Tibial artery (tissue), 4 donors: ENCODE measurements around the gene MAGI2.

Source experiments
- DNase-seq, 2 donors: peaks; one replicate each; pipeline ENCODE4 v3.0.0-alpha.2; 2019
- H3K27ac ChIP-seq, 2 donors: fragments of 200-600 bp; sonication (generic) in 1 of 2; 1 replicate in 1 of 2; 2 replicates in 1 of 2; pipeline ENCODE4 v1.5.1; 2018 to 2019; ENCODE audit warnings: mild to moderate bottlenecking in 1 of 2
- H3K27me3 ChIP-seq, 2 donors: fragments of 200-600 bp; sonication (generic) in 1 of 2; one replicate each; pipeline versions ENCODE4 v1.5.1 to v1.6.0; 2016 to 2019
- H3K36me3 ChIP-seq, 3 donors: fragments of 200-600 bp; sonication (generic) in 2 of 3; one replicate each; pipeline ENCODE4 v1.5.1; 2016 to 2019; ENCODE audit warnings: mild to moderate bottlenecking in 2 of 3
- H3K4me1 ChIP-seq, 4 donors: fragments of 200-600 bp; sonication (generic) in 2 of 4; 1 replicate in 3 of 4; 2 replicates in 1 of 4; pipeline ENCODE4 v1.5.1; 2016 to 2019
- H3K4me3 ChIP-seq, 2 donors: fragments of 200-600 bp; sonication (generic) in 1 of 2; 1 replicate in 1 of 2; 2 replicates in 1 of 2; pipeline ENCODE4 v1.5.1; 2018 to 2019; ENCODE audit warnings: mild to moderate bottlenecking in 2 of 2
- H3K9me3 ChIP-seq, 3 donors: fragments of 200-600 bp; sonication (generic) in 1 of 3; one replicate each; pipeline ENCODE4 v1.5.1; 2016 to 2019
- CTCF ChIP-seq, 2 experiments: fragments of 200-600 bp in 1 of 2; fragments of 450-650 bp in 1 of 2; IDR thresholded peaks; one replicate each; pipeline ENCODE4 v1.5.1; 2017 to 2019; ENCODE audit warnings: antibody characterized with exemption in 2 of 2, mild to moderate bottlenecking in 1 of 2, moderate library complexity in 1 of 2
- intact Hi-C: fragments of 100-400 bp; cut with DNase I; formaldehyde crosslinking; loops from one replicate; pipeline ENCODE4 v1.15.0; 2023; ENCODE audit warnings: low total_unique reads

MAGI2 gene

GRCh38 chr7:78535655-78536054 is 917.8 kb downstream of the MAGI2 start:
- H3K9me3 ChIP-seq: no peaks in the 10 kb centered on the region
- no peaks in the 10 kb centered on the region for H3K27me3 ChIP-seq
- DNase-seq: no peak
- intact Hi-C loops: no loop called here
- no peak for TF ChIP-seq CTCF (IDR thresholded peaks at IDR 0.05)
- no peaks in the 10 kb centered on the region for H3K4me1 ChIP-seq
- H3K4me3 ChIP-seq: no peak overlapping the region
- no peak overlapping the region for H3K27ac ChIP-seq
- H3K36me3 ChIP-seq: no peaks in the 10 kb centered on the region

GRCh38 chr7:78530351-78530750 is 923.1 kb downstream of the MAGI2 start:
- no peak for DNase-seq
- Histone ChIP-seq H3K4me3 (no peak overlapping the region), H3K27me3 (no peaks in the 10 kb centered on the region), H3K4me1 (no peaks in the 10 kb centered on the region), H3K36me3 (no peaks in the 10 kb centered on the region), H3K9me3 (no peaks in the 10 kb centered on the region), H3K27ac (no peak overlapping the region)
- intact Hi-C loops: no loop called here
- TF ChIP-seq CTCF (IDR thresholded peaks at IDR 0.05): no peak

- Histone ChIP-seq H3K4me3 (no peak overlapping the region), H3K27me3 (no peaks in the 10 kb centered on the region), H3K27ac (no peak overlapping the region), H3K4me1 (no peaks in the 10 kb centered on the region), H3K36me3 (no peaks in the 10 kb centered on the region), H3K9me3 (no peaks in the 10 kb centered on the region)
- intact Hi-C loops: no loop called here
- TF ChIP-seq CTCF (IDR thresholded peaks at IDR 0.05): no peak
- no peak for DNase-seq
Measured at GRCh38 chr7:78529392-78529791, 924.1 kb downstream of the MAGI2 start.

- no peak for TF ChIP-seq CTCF (IDR thresholded peaks at IDR 0.05)
- Histone ChIP-seq H3K27me3 (no peaks in the 10 kb centered on the region), H3K36me3 (no peaks in the 10 kb centered on the region), H3K27ac (no peak overlapping the region), H3K9me3 (no peaks in the 10 kb centered on the region), H3K4me3 (no peak overlapping the region), H3K4me1 (no peaks in the 10 kb centered on the region)
- intact Hi-C loops: no loop called here
- DNase-seq: no peak
Measured at GRCh38 chr7:78528964-78529363, 924.5 kb downstream of the MAGI2 start.

- H3K4me1 ChIP-seq: no peaks in the 10 kb centered on the region
- H3K4me3 ChIP-seq: no peak overlapping the region
- no peak for TF ChIP-seq CTCF (IDR thresholded peaks at IDR 0.05)
- H3K9me3 ChIP-seq: no peaks in the 10 kb centered on the region
- H3K27me3 ChIP-seq: no peaks in the 10 kb centered on the region
- intact Hi-C loops: no loop called here
- H3K27ac ChIP-seq: no peak overlapping the region
- DNase-seq: no peak
- H3K36me3 ChIP-seq: no peaks in the 10 kb centered on the region
Measured at GRCh38 chr7:78523930-78524329, 929.5 kb downstream of the MAGI2 start.

- no peak for TF ChIP-seq CTCF (IDR thresholded peaks at IDR 0.05)
- Histone ChIP-seq H3K4me1 (no peaks in the 10 kb centered on the region), H3K27ac (no peak overlapping the region), H3K36me3 (no peaks in the 10 kb centered on the region), H3K4me3 (no peak overlapping the region), H3K9me3 (no peaks in the 10 kb centered on the region), H3K27me3 (no peaks in the 10 kb centered on the region)
- no peak for DNase-seq
- intact Hi-C loops: no loop called here
Measured at GRCh38 chr7:78521961-78522360, 931.5 kb downstream of the MAGI2 start.
